ENCODE data around the gene DHODH. TPM values are rescaled to one million over a fixed set of nuclear protein-coding genes. Genes with fewer than 3 reads are reported as not detected.
"Not testable (repeated sequence)": the region's sequence is repeated elsewhere in the genome, so short reads cannot be mapped to it uniquely, and the experiment has no call there.

DHODH gene
- total RNA-seq, 1 donor = 0.94 TPM

- no peaks in the 10 kb centered on the region for H3K27me3 ChIP-seq (ENCODE audit: insufficient read depth, low read length)
- no peaks in the 10 kb centered on the region for H3K4me1 ChIP-seq (ENCODE audit: insufficient read depth, low read length)
- H3K4me3 ChIP-seq (ENCODE audit: low read length) = no peak overlapping the region
- H3K9me3 ChIP-seq (ENCODE audit: low read depth, low read length) = no peaks in the 10 kb centered on the region
These were observed 7.2 kb upstream of the DHODH start for GRCh38 chr16:72001180-72001874.

GRCh38 chr16:72002619-72003018, 5.9 kb upstream of the DHODH start:
- Histone ChIP-seq H3K4me1 (ENCODE audit: insufficient read depth, low read length) (no peaks in the 10 kb centered on the region), H3K9me3 (ENCODE audit: low read depth, low read length) (no peaks in the 10 kb centered on the region), H3K27me3 (ENCODE audit: insufficient read depth, low read length) (no peaks in the 10 kb centered on the region), H3K4me3 (ENCODE audit: low read length) (no peak overlapping the region)

GRCh38 chr16:72008065-72008423, 500 bp upstream of the DHODH start:
- H3K27me3 ChIP-seq (ENCODE audit: insufficient read depth, low read length); H3K9me3 ChIP-seq (ENCODE audit: low read depth, low read length): not testable (repeated sequence)
- Histone ChIP-seq H3K4me1 (ENCODE audit: insufficient read depth, low read length) (peaks cover 12% of the 10 kb centered on the region), H3K4me3 (ENCODE audit: low read length) (peak overlapping the region; percentile 87)

- Histone ChIP-seq H3K4me3 (ENCODE audit: low read length) (no peak overlapping the region), H3K4me1 (ENCODE audit: insufficient read depth, low read length) (peaks cover 12% of the 10 kb centered on the region), H3K27me3 (ENCODE audit: insufficient read depth, low read length) (no peaks in the 10 kb centered on the region), H3K9me3 (ENCODE audit: low read depth, low read length) (no peaks in the 10 kb centered on the region)
These were observed 1.2 kb downstream of the DHODH start for GRCh38 chr16:72009779-72010178.

GRCh38 chr16:72012607-72013006, 4.1 kb downstream of the DHODH start:
- Histone ChIP-seq H3K9me3 (ENCODE audit: low read depth, low read length) (no peaks in the 10 kb centered on the region), H3K4me1 (ENCODE audit: insufficient read depth, low read length) (peaks cover 12% of the 10 kb centered on the region), H3K27me3 (ENCODE audit: insufficient read depth, low read length) (no peaks in the 10 kb centered on the region), H3K4me3 (ENCODE audit: low read length) (no peak overlapping the region)

- H3K9me3 ChIP-seq (ENCODE audit: low read depth, low read length) = no peaks in the 10 kb centered on the region
- H3K27me3 ChIP-seq (ENCODE audit: insufficient read depth, low read length) = no peaks in the 10 kb centered on the region
- H3K4me1 ChIP-seq (ENCODE audit: insufficient read depth, low read length) = peaks cover 7% of the 10 kb centered on the region
- H3K4me3 ChIP-seq (ENCODE audit: low read length) = no peak overlapping the region
These were observed 4.8 kb downstream of the DHODH start for GRCh38 chr16:72013389-72013788.

- Histone ChIP-seq H3K4me3 (ENCODE audit: low read length) (no peak overlapping the region), H3K9me3 (ENCODE audit: low read depth, low read length) (no peaks in the 10 kb centered on the region), H3K27me3 (ENCODE audit: insufficient read depth, low read length) (no peaks in the 10 kb centered on the region), H3K4me1 (ENCODE audit: insufficient read depth, low read length) (peaks cover 7% of the 10 kb centered on the region)
These were observed 5.5 kb downstream of the DHODH start for GRCh38 chr16:72013888-72014581.

- Histone ChIP-seq H3K9me3 (ENCODE audit: low read depth, low read length) (no peaks in the 10 kb centered on the region), H3K4me3 (ENCODE audit: low read length) (no peak overlapping the region), H3K4me1 (ENCODE audit: insufficient read depth, low read length) (peaks cover 2% of the 10 kb centered on the region), H3K27me3 (ENCODE audit: insufficient read depth, low read length) (no peaks in the 10 kb centered on the region)
These were observed 6.1 kb downstream of the DHODH start for GRCh38 chr16:72014675-72015074.

GRCh38 chr16:72015124-72015523, 6.6 kb downstream of the DHODH start:
- Histone ChIP-seq H3K27me3 (ENCODE audit: insufficient read depth, low read length) (no peaks in the 10 kb centered on the region), H3K4me1 (ENCODE audit: insufficient read depth, low read length) (no peaks in the 10 kb centered on the region), H3K4me3 (ENCODE audit: low read length) (no peak overlapping the region), H3K9me3 (ENCODE audit: low read depth, low read length) (no peaks in the 10 kb centered on the region)

- no peaks in the 10 kb centered on the region for H3K4me1 ChIP-seq (ENCODE audit: insufficient read depth, low read length)
- H3K4me3 ChIP-seq (ENCODE audit: low read length) = no peak overlapping the region
- H3K9me3 ChIP-seq (ENCODE audit: low read depth, low read length) = no peaks in the 10 kb centered on the region
- no peaks in the 10 kb centered on the region for H3K27me3 ChIP-seq (ENCODE audit: insufficient read depth, low read length)
These were observed 9.9 kb downstream of the DHODH start for GRCh38 chr16:72018470-72018869.

GRCh38 chr16:72021043-72021442, 12.5 kb downstream of the DHODH start:
- Histone ChIP-seq H3K4me1 (ENCODE audit: insufficient read depth, low read length) (no peaks in the 10 kb centered on the region), H3K9me3 (ENCODE audit: low read depth, low read length) (no peaks in the 10 kb centered on the region), H3K4me3 (ENCODE audit: low read length) (no peak overlapping the region), H3K27me3 (ENCODE audit: insufficient read depth, low read length) (no peaks in the 10 kb centered on the region)

- Histone ChIP-seq H3K9me3 (ENCODE audit: low read depth, low read length) (no peaks in the 10 kb centered on the region), H3K4me1 (ENCODE audit: insufficient read depth, low read length) (no peaks in the 10 kb centered on the region), H3K27me3 (ENCODE audit: insufficient read depth, low read length) (no peaks in the 10 kb centered on the region), H3K4me3 (ENCODE audit: low read length) (no peak overlapping the region)
These were observed 13.6 kb downstream of the DHODH start for GRCh38 chr16:72022127-72022526.

GRCh38 chr16:72023962-72024361, 15.4 kb downstream of the DHODH start:
- Histone ChIP-seq H3K4me1 (ENCODE audit: insufficient read depth, low read length) (no peaks in the 10 kb centered on the region), H3K9me3 (ENCODE audit: low read depth, low read length) (no peaks in the 10 kb centered on the region), H3K4me3 (ENCODE audit: low read length) (no peak overlapping the region), H3K27me3 (ENCODE audit: insufficient read depth, low read length) (no peaks in the 10 kb centered on the region)

- no peaks in the 10 kb centered on the region for H3K4me1 ChIP-seq (ENCODE audit: insufficient read depth, low read length)
- no peaks in the 10 kb centered on the region for H3K9me3 ChIP-seq (ENCODE audit: low read depth, low read length)
- H3K4me3 ChIP-seq (ENCODE audit: low read length) = no peak overlapping the region
- no peaks in the 10 kb centered on the region for H3K27me3 ChIP-seq (ENCODE audit: insufficient read depth, low read length)
These were observed 16.4 kb downstream of the DHODH start for GRCh38 chr16:72024862-72025382.

- H3K27me3 ChIP-seq (ENCODE audit: insufficient read depth, low read length) = no peaks in the 10 kb centered on the region
- H3K4me3 ChIP-seq (ENCODE audit: low read length) = no peak overlapping the region
- no peaks in the 10 kb centered on the region for H3K4me1 ChIP-seq (ENCODE audit: insufficient read depth, low read length)
- H3K9me3 ChIP-seq (ENCODE audit: low read depth, low read length) = no peaks in the 10 kb centered on the region
These were observed 17.0 kb downstream of the DHODH start for GRCh38 chr16:72025404-72026114.
